ENCODE data around the gene ZDHHC14. TPM values are rescaled to one million over a fixed set of nuclear protein-coding genes. Genes with fewer than 3 reads are reported as not detected.

ZDHHC14 gene
- total RNA-seq, 1 experiment from 2014 or later = 3.2 TPM

DNA sequence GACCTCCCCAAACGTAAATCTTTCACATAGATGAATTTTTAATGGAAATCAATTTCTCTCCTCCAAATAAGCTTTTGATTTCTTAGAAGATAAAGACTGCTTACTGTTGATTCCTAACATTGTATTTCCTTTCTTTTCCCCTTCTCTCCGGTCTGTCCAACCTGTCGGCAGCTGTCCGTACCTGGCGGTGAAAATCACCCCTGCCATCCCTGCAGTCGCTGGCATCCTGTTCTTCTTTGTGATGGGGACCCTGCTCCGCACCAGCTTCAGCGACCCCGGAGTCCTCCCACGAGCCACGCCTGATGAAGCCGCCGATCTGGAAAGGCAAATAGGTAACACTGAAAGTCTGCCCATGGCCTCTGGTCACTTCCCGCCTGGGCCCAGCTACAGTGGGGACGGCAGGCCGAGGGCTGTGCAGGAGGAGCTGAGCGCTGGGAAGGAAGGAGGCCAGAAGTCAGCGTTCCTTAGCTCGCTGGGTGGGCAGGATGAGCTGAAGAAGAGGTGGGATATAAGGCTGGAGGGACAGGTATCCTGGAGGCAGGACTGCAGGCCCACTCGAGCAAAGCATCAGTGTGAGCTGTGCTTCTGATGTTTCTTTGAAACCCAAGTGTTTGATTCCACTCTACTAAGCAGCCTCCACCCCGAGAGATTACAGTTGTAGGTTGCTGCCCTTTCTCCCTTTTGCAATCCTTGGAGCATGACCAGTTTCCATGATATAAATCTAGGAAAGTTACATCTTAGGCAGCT is 161.6 kb downstream of the ZDHHC14 start:
- Histone ChIP-seq H3K4me1 (ENCODE audit: insufficient read depth, low read length, poor library complexity, severe bottlenecking) (peaks cover 3% of the 10 kb centered on the region), H3K27me3 (replicated peaks; ENCODE audit: insufficient read depth, low read depth, low read length, poor library complexity) (no peaks in the 10 kb centered on the region), H3K27ac (ENCODE audit: low read depth, low read length, poor library complexity, severe bottlenecking) (no peak overlapping the region), H3K4me3 (ENCODE audit: low read depth, low read length, poor library complexity, severe bottlenecking) (no peak overlapping the region), H3K9me3 (ENCODE audit: low read depth, low read length, poor library complexity, severe bottlenecking) (no peaks in the 10 kb centered on the region), H3K36me3 (ENCODE audit: insufficient read depth, low read length, poor library complexity, severe bottlenecking) (no peaks in the 10 kb centered on the region)
- POLR2A ChIA-PET (ENCODE audit: low non-redundant PET) = interaction anchor here (0.7 kb wide), 1 partner anchor 36 kb away, joined by 3 read pairs; no protein-coding TSS in a partner anchor
- CTCF ChIA-PET = no interaction called here
- intact Hi-C loops (cut with micrococcal nuclease; ENCODE audit: unreplicated experiment) = no loop called here
- DNase-seq (ENCODE audit: low spot score) = no peak
- TF ChIP-seq EZH2 (IDR thresholded peaks at IDR 0.05; ENCODE audit: borderline replicate concordance, low read depth, low read length, poor library complexity, severe bottlenecking) = no peak
- no peak for TF ChIP-seq CTCF (conservative IDR thresholded peaks at IDR 0.05; ENCODE audit: low read depth, low read length)
- BruUV-seq (replicated peaks) = no TSS peak

DNA sequence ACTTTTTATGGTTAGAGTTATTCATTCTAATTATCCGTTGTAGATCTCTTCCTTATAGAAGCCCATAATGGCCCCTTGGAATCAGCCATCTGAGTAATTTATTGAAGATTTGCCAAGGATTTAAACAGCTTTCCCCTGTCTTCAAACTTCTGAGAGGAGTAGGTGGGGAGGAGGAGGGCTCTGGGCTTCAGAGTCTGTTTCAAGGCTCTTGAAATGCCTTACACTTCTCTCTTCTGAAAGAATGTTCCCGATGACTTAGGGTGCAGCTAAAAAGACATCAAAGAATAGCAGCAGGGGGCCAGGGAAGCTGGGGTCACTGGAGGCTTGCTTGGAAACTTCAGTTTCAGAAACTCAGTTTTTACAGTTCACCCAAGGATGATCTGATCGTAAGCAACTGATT is 165.3 kb downstream of the ZDHHC14 start:
- DNase-seq (ENCODE audit: low spot score) = peak; percentile 24
- Histone ChIP-seq H3K4me3 (ENCODE audit: low read depth, low read length, poor library complexity, severe bottlenecking) (no peak overlapping the region), H3K4me1 (ENCODE audit: insufficient read depth, low read length, poor library complexity, severe bottlenecking) (peaks cover 3% of the 10 kb centered on the region), H3K27ac (ENCODE audit: low read depth, low read length, poor library complexity, severe bottlenecking) (no peak overlapping the region), H3K36me3 (ENCODE audit: insufficient read depth, low read length, poor library complexity, severe bottlenecking) (no peaks in the 10 kb centered on the region), H3K9me3 (ENCODE audit: low read depth, low read length, poor library complexity, severe bottlenecking) (no peaks in the 10 kb centered on the region), H3K27me3 (replicated peaks; ENCODE audit: insufficient read depth, low read depth, low read length, poor library complexity) (no peaks in the 10 kb centered on the region)
- intact Hi-C loops (cut with micrococcal nuclease; ENCODE audit: unreplicated experiment) = no loop called here
- POLR2A ChIA-PET (ENCODE audit: low non-redundant PET) = no interaction called here
- CTCF ChIA-PET = interaction anchor here (0.6 kb wide), 1 partner anchor 564 kb away, joined by 3 read pairs; no protein-coding TSS in a partner anchor
- TF ChIP-seq CTCF (conservative IDR thresholded peaks at IDR 0.05; ENCODE audit: low read depth, low read length) (no peak), EZH2 (IDR thresholded peaks at IDR 0.05; ENCODE audit: borderline replicate concordance, low read depth, low read length, poor library complexity, severe bottlenecking) (no peak)
- BruUV-seq (replicated peaks) = no TSS peak

GRCh38 chr6:157547112-157547511 is 166.1 kb downstream of the ZDHHC14 start:
- CTCF ChIA-PET = no interaction called here
- H3K27me3 ChIP-seq (replicated peaks; ENCODE audit: insufficient read depth, low read depth, low read length, poor library complexity) = no peaks in the 10 kb centered on the region
- TF ChIP-seq CTCF (conservative IDR thresholded peaks at IDR 0.05; ENCODE audit: low read depth, low read length) = no peak
- no peak for TF ChIP-seq EZH2 (IDR thresholded peaks at IDR 0.05; ENCODE audit: borderline replicate concordance, low read depth, low read length, poor library complexity, severe bottlenecking)
- no TSS peak for BruUV-seq (replicated peaks)
- no peaks in the 10 kb centered on the region for H3K36me3 ChIP-seq (ENCODE audit: insufficient read depth, low read length, poor library complexity, severe bottlenecking)
- intact Hi-C loops (cut with micrococcal nuclease; ENCODE audit: unreplicated experiment) = no loop called here
- H3K9me3 ChIP-seq (ENCODE audit: low read depth, low read length, poor library complexity, severe bottlenecking) = no peaks in the 10 kb centered on the region
- H3K4me1 ChIP-seq (ENCODE audit: insufficient read depth, low read length, poor library complexity, severe bottlenecking) = peaks cover 3% of the 10 kb centered on the region
- no peak overlapping the region for H3K27ac ChIP-seq (ENCODE audit: low read depth, low read length, poor library complexity, severe bottlenecking)
- DNase-seq (ENCODE audit: low spot score) = no peak
- no peak overlapping the region for H3K4me3 ChIP-seq (ENCODE audit: low read depth, low read length, poor library complexity, severe bottlenecking)
- POLR2A ChIA-PET (ENCODE audit: low non-redundant PET) = no interaction called here

Data from A673 (cell line).